ENCODE results near the gene APP.

APP gene

GRCh38 chr21:26127918-26128317, 42.7 kb downstream of the APP start:
- H3K36me3 ChIP-seq (ENCODE audit: insufficient read depth, low read length): no peaks in the 10 kb centered on the region
- DNase-seq (no peak), ATAC-seq (ENCODE audit: insufficient read depth, low read depth) (no peak)
- H3K79me2 ChIP-seq (ENCODE audit: insufficient read depth, low read length): no peaks in the 10 kb centered on the region
- no peak overlapping the region for H3K4me3 ChIP-seq (ENCODE audit: low read depth in 1 of 2, low read length in 2 of 2)
- no peaks in the 10 kb centered on the region for H4K20me1 ChIP-seq (ENCODE audit: insufficient read depth, low read length)
- H3K27me3 ChIP-seq (ENCODE audit: insufficient read depth, low read length, poor library complexity): no peaks in the 10 kb centered on the region
- H3K27ac ChIP-seq (ENCODE audit: low read length): no peak overlapping the region
- peaks cover 31% of the 10 kb centered on the region for H3K4me1 ChIP-seq (ENCODE audit: insufficient read depth, low read length)
- TF ChIP-seq CTCF (IDR thresholded peaks at IDR 0.05; ENCODE audit: borderline replicate concordance, extremely low read depth, low read length, poor library complexity, severe bottlenecking) (no peak), EZH2 (IDR thresholded peaks at IDR 0.05; ENCODE audit: borderline replicate concordance, low read depth, low read length, severe bottlenecking) (no peak)
- no peaks in the 10 kb centered on the region for H3K9me3 ChIP-seq (ENCODE audit: insufficient read depth, low read length, severe bottlenecking)
- no peak overlapping the region for H2AFZ ChIP-seq (ENCODE audit: low read depth, low read length)
- H3K9ac ChIP-seq (ENCODE audit: low read depth, low read length): no peak overlapping the region
- H3K4me2 ChIP-seq (ENCODE audit: insufficient read depth, low read length): no peak overlapping the region

- H3K9ac ChIP-seq (ENCODE audit: low read depth, low read length): no peak overlapping the region
- no peak overlapping the region for H3K4me2 ChIP-seq (ENCODE audit: insufficient read depth, low read length)
- H2AFZ ChIP-seq (ENCODE audit: low read depth, low read length): no peak overlapping the region
- no peaks in the 10 kb centered on the region for H3K36me3 ChIP-seq (ENCODE audit: insufficient read depth, low read length)
- H3K79me2 ChIP-seq (ENCODE audit: insufficient read depth, low read length): no peaks in the 10 kb centered on the region
- no peaks in the 10 kb centered on the region for H3K9me3 ChIP-seq (ENCODE audit: insufficient read depth, low read length, severe bottlenecking)
- H3K27me3 ChIP-seq (ENCODE audit: insufficient read depth, low read length, poor library complexity): no peaks in the 10 kb centered on the region
- no peak overlapping the region for H3K4me3 ChIP-seq (ENCODE audit: low read depth in 1 of 2, low read length in 2 of 2)
- peaks cover 34% of the 10 kb centered on the region for H3K4me1 ChIP-seq (ENCODE audit: insufficient read depth, low read length)
- DNase-seq: no peak
- no peaks in the 10 kb centered on the region for H4K20me1 ChIP-seq (ENCODE audit: insufficient read depth, low read length)
- H3K27ac ChIP-seq (ENCODE audit: low read length): no peak overlapping the region
- ATAC-seq (ENCODE audit: insufficient read depth, low read depth): no peak
- TF ChIP-seq EZH2 (IDR thresholded peaks at IDR 0.05; ENCODE audit: borderline replicate concordance, low read depth, low read length, severe bottlenecking): no peak
Measured at GRCh38 chr21:26127073-26127814, 43.3 kb downstream of the APP start.

- H3K9ac ChIP-seq (ENCODE audit: low read depth, low read length): no peak overlapping the region
- H3K4me3 ChIP-seq (ENCODE audit: low read depth in 1 of 2, low read length in 2 of 2): no peak overlapping the region
- no peaks in the 10 kb centered on the region for H3K9me3 ChIP-seq (ENCODE audit: insufficient read depth, low read length, severe bottlenecking)
- no peak overlapping the region for H3K4me2 ChIP-seq (ENCODE audit: insufficient read depth, low read length)
- H3K79me2 ChIP-seq (ENCODE audit: insufficient read depth, low read length): no peaks in the 10 kb centered on the region
- no peaks in the 10 kb centered on the region for H4K20me1 ChIP-seq (ENCODE audit: insufficient read depth, low read length)
- peaks cover 34% of the 10 kb centered on the region for H3K4me1 ChIP-seq (ENCODE audit: insufficient read depth, low read length)
- DNase-seq (no peak), ATAC-seq (ENCODE audit: insufficient read depth, low read depth) (no peak)
- no peaks in the 10 kb centered on the region for H3K36me3 ChIP-seq (ENCODE audit: insufficient read depth, low read length)
- H2AFZ ChIP-seq (ENCODE audit: low read depth, low read length): no peak overlapping the region
- H3K27me3 ChIP-seq (ENCODE audit: insufficient read depth, low read length, poor library complexity): no peaks in the 10 kb centered on the region
- no peak for TF ChIP-seq EZH2 (IDR thresholded peaks at IDR 0.05; ENCODE audit: borderline replicate concordance, low read depth, low read length, severe bottlenecking)
- no peak overlapping the region for H3K27ac ChIP-seq (ENCODE audit: low read length)
Measured at GRCh38 chr21:26126168-26126553, 44.4 kb downstream of the APP start.

- no peaks in the 10 kb centered on the region for H4K20me1 ChIP-seq (ENCODE audit: insufficient read depth, low read length)
- H3K9me3 ChIP-seq (ENCODE audit: insufficient read depth, low read length, severe bottlenecking): no peaks in the 10 kb centered on the region
- H3K27ac ChIP-seq (ENCODE audit: low read length): peak overlapping the region; percentile 5
- DNase-seq (no peak), ATAC-seq (ENCODE audit: insufficient read depth, low read depth) (no peak)
- no peak overlapping the region for H2AFZ ChIP-seq (ENCODE audit: low read depth, low read length)
- TF ChIP-seq EZH2 (IDR thresholded peaks at IDR 0.05; ENCODE audit: borderline replicate concordance, low read depth, low read length, severe bottlenecking) (no peak), CTCF (IDR thresholded peaks at IDR 0.05; ENCODE audit: borderline replicate concordance, extremely low read depth, low read length, poor library complexity, severe bottlenecking) (no peak)
- no peaks in the 10 kb centered on the region for H3K36me3 ChIP-seq (ENCODE audit: insufficient read depth, low read length)
- no peaks in the 10 kb centered on the region for H3K27me3 ChIP-seq (ENCODE audit: insufficient read depth, low read length, poor library complexity)
- no peaks in the 10 kb centered on the region for H3K79me2 ChIP-seq (ENCODE audit: insufficient read depth, low read length)
- H3K9ac ChIP-seq (ENCODE audit: low read depth, low read length): no peak overlapping the region
- no peak overlapping the region for H3K4me2 ChIP-seq (ENCODE audit: insufficient read depth, low read length)
- peaks cover 34% of the 10 kb centered on the region for H3K4me1 ChIP-seq (ENCODE audit: insufficient read depth, low read length)
- no peak overlapping the region for H3K4me3 ChIP-seq (ENCODE audit: low read depth in 1 of 2, low read length in 2 of 2)
Measured at GRCh38 chr21:26125433-26126167, 45.0 kb downstream of the APP start.
